Colonic mucosa (tissue), 4 donors: ENCODE results near the gene INS. TPM values are rescaled to one million over a fixed set of nuclear protein-coding genes. Genes with fewer than 3 reads are reported as not detected.

Experiments
- DNase-seq: peaks from one replicate; pipeline ENCODE4 v3.0.0-alpha.2; 2020
- H3K27ac ChIP-seq: fragments of 200-600 bp; one replicate; pipeline ENCODE4 v1.8.0; 2021
- H3K27me3 ChIP-seq: fragments of 200-600 bp; one replicate; pipeline ENCODE4 v1.8.0; 2021
- H3K36me3 ChIP-seq: fragments of 200-600 bp; one replicate; pipeline ENCODE4 v1.8.0; 2021
- H3K4me1 ChIP-seq: fragments of 200-600 bp; one replicate; pipeline ENCODE4 v1.8.0; 2021; ENCODE audit warnings: mild to moderate bottlenecking
- H3K4me3 ChIP-seq: fragments of 200-600 bp; one replicate; pipeline ENCODE4 v1.8.0; 2021
- H3K9ac ChIP-seq, 2 donors: one replicate each; pipeline ENCODE4 v1.7.0; 2013; ENCODE audit warnings: control low read depth in 2 of 2, low read depth in 2 of 2, low read length in 2 of 2
- H3K9me3 ChIP-seq: fragments of 200-600 bp; one replicate; pipeline ENCODE4 v1.8.0; 2021
- intact Hi-C: fragments of 100-400 bp; cut with DNase I; formaldehyde crosslinking; loops from one replicate; pipeline ENCODE4 v1.14.1; 2022
- total RNA-seq, 2 donors: library from RNA; stranded (reverse); fragmentation: NEBNext Ultra II Directional in 1 of 2; extraction: Animal tissue kit (Norgen Biotek cat#: 25700) in 1 of 2; gene quantifications; one replicate each; pipeline ENCODE4 v1.2.1, GENCODE V29; 2021
- TF ChIP-seq, protein P1 (sequence below): fragments of 200-600 bp; IDR thresholded peaks from one replicate; pipeline ENCODE4 v1.8.0; 2022; ENCODE audit warnings: antibody characterized with exemption, mild to moderate bottlenecking
- donor health status: healthy.
- donor health status: DM: no; HTN: no; CAD: no.
- donor health status: DM: no; HTN: no; CAD: no.

INS gene
- total RNA-seq, 2 donors from 2014 or later: 0.84 TPM; not detected in 1

DNA sequence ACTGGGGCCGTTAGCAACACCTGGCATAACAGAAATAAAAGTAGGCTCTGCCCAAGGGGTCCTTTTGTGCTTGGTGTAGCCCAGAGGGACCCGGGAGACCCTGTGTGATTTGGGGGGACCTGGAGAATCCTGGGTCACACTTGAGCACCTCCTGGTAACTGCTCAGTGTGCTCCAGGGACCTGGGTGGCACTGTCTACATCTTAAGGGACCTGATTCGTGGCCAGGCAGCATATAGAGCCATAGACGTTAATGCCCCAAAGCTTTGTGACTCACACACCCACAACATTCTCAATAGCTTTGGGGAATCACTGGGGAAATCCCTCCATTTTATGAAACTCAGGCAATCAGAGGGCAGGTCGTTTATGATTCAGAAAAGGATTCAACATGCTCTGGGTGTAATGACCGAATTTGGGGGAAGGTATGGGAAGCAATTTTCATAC, 18.2 kb downstream of the INS start:
- H3K9ac ChIP-seq: no peak overlapping the region
- H3K4me3 ChIP-seq: no peak overlapping the region
- no peak overlapping the region for H3K27ac ChIP-seq
- no peaks in the 10 kb centered on the region for H3K36me3 ChIP-seq
- H3K4me1 ChIP-seq: no peaks in the 10 kb centered on the region
- DNase-seq: no peak
- no peaks in the 10 kb centered on the region for H3K9me3 ChIP-seq
- peaks cover 74% of the 10 kb centered on the region for H3K27me3 ChIP-seq
- TF ChIP-seq, protein P1, sequence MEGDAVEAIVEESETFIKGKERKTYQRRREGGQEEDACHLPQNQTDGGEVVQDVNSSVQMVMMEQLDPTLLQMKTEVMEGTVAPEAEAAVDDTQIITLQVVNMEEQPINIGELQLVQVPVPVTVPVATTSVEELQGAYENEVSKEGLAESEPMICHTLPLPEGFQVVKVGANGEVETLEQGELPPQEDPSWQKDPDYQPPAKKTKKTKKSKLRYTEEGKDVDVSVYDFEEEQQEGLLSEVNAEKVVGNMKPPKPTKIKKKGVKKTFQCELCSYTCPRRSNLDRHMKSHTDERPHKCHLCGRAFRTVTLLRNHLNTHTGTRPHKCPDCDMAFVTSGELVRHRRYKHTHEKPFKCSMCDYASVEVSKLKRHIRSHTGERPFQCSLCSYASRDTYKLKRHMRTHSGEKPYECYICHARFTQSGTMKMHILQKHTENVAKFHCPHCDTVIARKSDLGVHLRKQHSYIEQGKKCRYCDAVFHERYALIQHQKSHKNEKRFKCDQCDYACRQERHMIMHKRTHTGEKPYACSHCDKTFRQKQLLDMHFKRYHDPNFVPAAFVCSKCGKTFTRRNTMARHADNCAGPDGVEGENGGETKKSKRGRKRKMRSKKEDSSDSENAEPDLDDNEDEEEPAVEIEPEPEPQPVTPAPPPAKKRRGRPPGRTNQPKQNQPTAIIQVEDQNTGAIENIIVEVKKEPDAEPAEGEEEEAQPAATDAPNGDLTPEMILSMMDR: no peak
- intact Hi-C loops: no loop called here

DNA sequence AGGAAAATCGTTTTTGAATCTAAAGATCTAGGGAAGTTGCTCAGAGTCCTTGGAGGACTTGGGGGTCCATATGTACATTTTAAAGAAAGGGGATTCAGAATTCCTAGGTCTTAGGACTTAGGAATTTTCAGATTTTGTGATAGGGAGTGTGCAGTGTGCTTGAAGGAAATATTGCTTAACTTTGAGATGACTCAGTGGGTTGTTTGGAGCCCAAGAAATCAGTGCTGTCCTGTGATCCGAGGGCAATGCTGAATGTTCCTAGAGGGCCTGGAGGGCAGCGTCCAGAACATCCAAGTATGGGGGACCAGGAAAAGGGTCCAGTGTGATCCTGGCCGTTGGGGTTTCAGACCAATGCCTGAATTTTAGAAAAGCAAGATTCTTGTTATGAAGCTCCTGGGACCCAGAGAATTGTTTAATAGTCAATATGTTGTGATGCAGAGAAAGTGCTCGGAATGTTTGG, 18.7 kb downstream of the INS start:
- Histone ChIP-seq H3K4me1 (no peaks in the 10 kb centered on the region), H3K27me3 (peaks cover 78% of the 10 kb centered on the region), H3K4me3 (no peak overlapping the region), H3K9ac (no peak overlapping the region), H3K9me3 (no peaks in the 10 kb centered on the region), H3K36me3 (no peaks in the 10 kb centered on the region), H3K27ac (no peak overlapping the region)
- no peak for DNase-seq
- TF ChIP-seq, protein P1: no peak
- intact Hi-C loops: no loop called here

DNA sequence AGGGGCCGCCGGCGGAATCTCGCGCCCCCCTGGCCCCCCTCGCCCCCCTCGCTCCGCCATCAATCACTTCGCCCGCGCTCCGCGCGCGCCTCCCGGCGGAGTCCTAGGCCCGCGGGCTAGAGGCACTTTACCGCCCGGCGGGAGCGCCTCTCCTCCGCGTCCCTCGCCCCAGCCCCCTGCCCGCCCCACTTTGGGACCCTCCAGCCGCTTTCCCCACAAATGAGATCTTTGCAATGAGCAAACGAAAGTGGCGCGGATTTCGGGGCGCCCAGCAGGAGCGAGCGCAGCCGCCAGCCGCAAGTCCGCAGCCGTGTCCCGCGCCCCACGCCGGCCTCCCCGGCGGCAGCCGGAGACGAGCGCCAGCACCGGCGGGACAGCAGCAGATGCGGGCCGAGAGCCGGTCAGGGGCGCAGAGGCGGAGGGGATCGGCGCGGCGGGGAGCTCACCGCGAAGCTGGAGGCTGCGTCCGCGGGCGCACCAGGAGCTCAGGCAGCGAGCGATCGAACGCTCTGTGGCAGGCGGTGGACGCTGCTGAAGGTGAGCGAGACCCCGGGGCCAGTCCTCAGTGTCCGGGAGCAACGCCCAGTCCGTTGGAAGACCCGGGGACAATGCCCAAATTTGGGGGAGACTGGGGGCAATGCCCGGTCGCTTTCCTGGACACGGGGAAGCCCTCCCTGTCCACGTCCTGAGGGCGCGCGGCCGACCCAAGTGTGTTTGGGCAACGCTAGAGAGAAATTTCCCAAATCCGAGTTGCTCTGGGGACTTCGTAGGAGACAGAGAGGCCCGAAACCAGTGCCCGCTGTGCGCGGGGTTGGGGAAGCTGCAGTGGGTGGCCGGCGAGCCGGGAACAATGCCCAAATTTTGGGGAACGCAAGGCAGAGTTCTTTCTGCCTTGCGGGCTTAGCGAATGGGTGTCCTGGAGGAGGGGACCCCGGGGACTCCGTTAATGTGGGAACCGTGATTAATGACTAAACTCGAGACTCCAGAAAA, 20.3 kb downstream of the INS start:
- Histone ChIP-seq H3K9me3 (no peaks in the 10 kb centered on the region), H3K4me1 (no peaks in the 10 kb centered on the region), H3K27me3 (peaks cover 87% of the 10 kb centered on the region), H3K36me3 (no peaks in the 10 kb centered on the region), H3K9ac (no peak overlapping the region), H3K27ac (no peak overlapping the region), H3K4me3 (no peak overlapping the region)
- DNase-seq: no peak
- TF ChIP-seq, protein P1: no peak
- intact Hi-C loops: no loop called here

DNA sequence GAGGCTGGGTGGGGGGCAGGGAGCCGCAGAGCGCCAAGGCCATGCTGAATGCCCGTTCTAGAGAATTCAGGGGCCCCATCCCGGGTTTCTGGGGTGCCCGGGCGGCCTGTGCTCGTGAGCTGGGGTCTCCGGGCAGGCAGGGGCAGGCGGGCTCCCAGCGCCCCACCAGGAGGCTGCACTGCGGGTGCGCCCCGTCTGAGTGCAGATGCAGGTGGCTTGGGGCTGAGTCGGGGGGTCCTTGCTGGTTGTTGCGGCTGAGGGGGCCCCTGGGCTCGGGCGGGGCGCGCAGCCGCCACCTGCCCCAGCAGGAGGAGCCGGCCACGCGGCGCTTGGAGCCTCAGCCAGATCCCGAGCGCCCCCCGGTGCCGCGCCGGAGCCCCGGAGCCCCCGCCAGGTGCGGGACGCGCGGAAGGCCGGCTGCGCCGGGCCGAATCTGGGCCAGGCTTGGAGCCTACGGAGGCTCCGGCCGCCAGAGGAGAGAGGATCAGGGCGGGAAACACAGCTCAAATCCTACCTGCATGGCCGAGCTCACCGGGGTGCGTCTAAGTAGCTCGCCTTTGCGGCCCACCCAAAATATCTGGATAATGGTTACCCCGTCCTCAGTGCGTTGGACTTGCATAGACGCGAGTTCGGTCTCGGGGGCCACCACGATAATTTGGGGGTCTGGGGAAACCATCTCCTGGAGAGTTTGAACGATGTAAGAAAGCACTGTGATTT, 21.2 kb downstream of the INS start:
- Histone ChIP-seq H3K9me3 (no peaks in the 10 kb centered on the region), H3K4me3 (no peak overlapping the region), H3K27ac (no peak overlapping the region), H3K4me1 (no peaks in the 10 kb centered on the region), H3K9ac (no peak overlapping the region), H3K27me3 (peaks cover 85% of the 10 kb centered on the region), H3K36me3 (no peaks in the 10 kb centered on the region)
- DNase-seq: no peak
- intact Hi-C loops: no loop called here
- TF ChIP-seq, protein P1: no peak

DNA sequence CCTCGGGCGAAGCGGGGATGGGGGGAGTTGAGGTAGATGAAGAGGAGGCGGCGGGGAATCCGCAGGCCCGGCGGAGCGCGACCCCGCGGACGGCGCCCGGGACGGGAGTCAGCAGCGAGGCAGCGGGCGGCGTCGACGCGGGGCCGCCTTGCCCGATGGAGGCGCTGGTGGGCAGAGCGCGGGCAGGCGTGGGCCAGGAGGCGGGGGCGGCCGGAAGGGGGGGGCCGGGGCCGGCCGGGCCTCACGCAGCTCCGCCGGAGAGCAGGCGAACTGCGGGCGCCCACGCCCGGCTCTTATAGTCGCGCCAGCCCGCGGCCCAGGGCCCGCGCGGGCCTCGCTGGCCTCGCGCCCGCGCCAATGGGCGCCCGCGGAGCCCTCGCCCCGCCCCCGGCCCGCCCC, 21.9 kb downstream of the INS start, which contains the start of gene IGF2:
TSS of gene IGF2 (minus strand) at position 267 of the 399 bp plus-strand sequence. CDS start 3,866 bp downstream, outside the sequence.
- intact Hi-C loops: no loop called here
- Histone ChIP-seq H3K4me3 (no peak within 1 kb of the TSS), H3K9me3 (no peaks in the 10 kb centered on the region), H3K27me3 (peaks cover 79% of the 10 kb centered on the region), H3K27ac (no peak within 1 kb of the TSS), H3K9ac (no peak within 1 kb of the TSS), H3K4me1 (no peaks in the 10 kb centered on the region), H3K36me3 (no peaks in the 10 kb centered on the region)
- no peak for DNase-seq
- TF ChIP-seq, protein P1: no peak
